Kidney (tissue), 14 donors: Measurements from ENCODE around the gene AKAP6. TPM values are rescaled to one million over a fixed set of nuclear protein-coding genes. Genes with fewer than 3 reads are reported as not detected.

Experiments used
- DNase-seq, 5 donors: peaks; one replicate each; pipeline ENCODE4 v3.0.0-alpha.2; 2013 to 2020
- FAIRE-seq: peaks from 2 replicates; lab custom pipeline; 2012; peaks lifted over from hg19 to GRCh38; lab: Jason Lieb, UNC
- H3K27ac ChIP-seq, 2 donors: one replicate each; pipeline ENCODE4 v1.7.0; 2013; ENCODE audit warnings: low read depth in 2 of 2, low read length in 2 of 2, inconsistent platforms in 1 of 2
- H3K27me3 ChIP-seq: one replicate; pipeline ENCODE4 v1.7.1; 2013; ENCODE audit warnings: low read length, inconsistent platforms; ENCODE audit not compliant: control insufficient read depth, insufficient read depth
- H3K36me3 ChIP-seq, 3 donors: one replicate each; pipeline versions ENCODE4 v1.7.0 to v1.7.1; 2013; ENCODE audit warnings: low read length in 3 of 3, control low read depth in 1 of 3, inconsistent platforms in 1 of 3; ENCODE audit not compliant: insufficient read depth in 3 of 3, control insufficient read depth in 2 of 3
- H3K4me1 ChIP-seq, 3 donors: one replicate each; pipeline versions ENCODE4 v1.7.0 to v1.7.1; 2013; ENCODE audit warnings: low read length in 3 of 3, inconsistent platforms in 1 of 3, low read depth in 1 of 3; ENCODE audit not compliant: control insufficient read depth in 2 of 3, insufficient read depth in 2 of 3
- H3K4me3 ChIP-seq, 3 donors: one replicate each; pipeline versions ENCODE4 v1.7.0 to v1.8.1; 2013; ENCODE audit warnings: low read length in 3 of 3, control low read depth in 1 of 3, inconsistent platforms in 1 of 3
- H3K9ac ChIP-seq, 3 donors: one replicate each; pipeline versions ENCODE4 v1.7.0 to v1.7.1; 2013; ENCODE audit warnings: low read length in 3 of 3, control low read depth in 1 of 3, inconsistent platforms in 1 of 3
- H3K9me3 ChIP-seq, 3 donors: one replicate each; pipeline versions ENCODE4 v1.7.0 to v1.7.1; 2013; ENCODE audit warnings: low read length in 3 of 3, control low read depth in 1 of 3, inconsistent platforms in 1 of 3; ENCODE audit not compliant: control insufficient read depth in 2 of 3, insufficient read depth in 1 of 3
- CTCF ChIP-seq: IDR thresholded peaks from 3 replicates; pipeline ENCODE4 v1.5.1; 2012; ENCODE audit warnings: mild to moderate bottlenecking, moderate library complexity, borderline replicate concordance; ENCODE audit not compliant: insufficient read depth; ENCODE audit errors: extremely low read depth
- intact Hi-C: fragments of 100-400 bp; cut with DNase I; formaldehyde crosslinking; loops from one replicate; pipeline ENCODE4 v1.11.1; 2022
- polyA plus RNA-seq: library from polyadenylated mRNA; stranded (reverse); fragments of 350-450 nt; fragmentation: Illumina TruSeq; extraction: RNeasy Lipid Tissue Mini Kit (QIAGEN cat#74804); gene quantifications from one replicate; pipeline ENCODE4 v1.2.3, GENCODE V29; 2014; ENCODE audit warnings: low read depth, low replicate concordance; ENCODE audit not compliant: insufficient read depth
- total RNA-seq: library from RNA; stranded (reverse); fragmentation: NEBNext Ultra II Directional; extraction: Animal tissue kit (Norgen Biotek cat#: 25700); gene quantifications from one replicate; pipeline ENCODE4 v1.2.1, GENCODE V29; 2021
- donor health status: control.
- donor health status: control.
- donor health status: control.
- donor health status: control.
- donor health status: control.
- donor health status: DM: yes; HTN: yes; CAD: no.
- donor health status: Normal renal cell carcinoma (clear cell type).

Gene AKAP6
- total and polyA plus RNA-seq, 2 donors from 2014 or later = 0.92 to 10.5 TPM

DNA sequence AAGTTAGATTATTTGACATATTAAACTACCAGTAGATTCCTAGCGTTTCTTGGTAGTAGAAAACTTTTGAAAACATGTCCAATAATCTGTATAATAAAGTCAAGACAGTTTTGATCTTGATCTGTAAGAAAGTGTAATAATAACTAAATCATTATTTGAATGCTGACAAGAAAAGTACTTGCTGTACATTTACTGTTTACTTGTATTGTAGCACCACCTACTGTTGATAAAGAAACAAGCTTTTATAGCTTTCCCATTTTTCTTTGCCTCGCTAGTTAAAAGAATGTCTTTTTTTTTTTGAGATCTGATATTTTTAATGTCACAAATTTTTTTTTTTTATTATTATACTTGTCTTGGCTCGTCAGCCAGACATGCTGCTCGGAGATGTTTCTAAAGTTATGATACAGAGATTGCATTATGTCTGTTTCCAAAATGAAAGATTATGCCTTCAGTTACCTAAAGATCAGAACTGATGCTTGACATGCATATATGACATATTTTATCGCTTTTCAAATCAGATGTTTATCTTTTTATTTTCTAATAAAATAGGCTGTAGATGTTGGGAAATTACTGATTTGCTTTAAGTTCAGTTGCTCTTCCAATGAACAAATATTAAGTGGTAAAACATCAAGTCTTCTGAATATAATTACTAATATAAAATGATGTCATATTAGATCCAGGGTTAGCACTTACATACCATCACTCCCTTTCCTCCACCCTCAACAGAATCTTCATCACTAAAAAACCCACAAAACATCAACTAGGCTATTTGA, 140.5 kb downstream of the AKAP6 start:
- Histone ChIP-seq H3K9ac (peak overlapping the region in 1 of 3 donors; percentile 9), H3K27me3 (no peaks in the 10 kb centered on the region), H3K4me3 (no peak overlapping the region), H3K27ac (no peak overlapping the region), H3K36me3 (no peaks in the 10 kb centered on the region), H3K4me1 (peaks cover 2 to 22% (median 13%) of the 10 kb centered on the region in 3 donors), H3K9me3 (no peaks in the 10 kb centered on the region)
- FAIRE-seq (peak; percentile 99), DNase-seq (peak in 2 of 5 donors; percentile 42 to 60)
- peak; percentile 58 for TF ChIP-seq CTCF
- intact Hi-C loops = loop anchor here (10.0 kb wide), 1 partner anchor 205 kb away; no protein-coding TSS in a partner anchor

DNA sequence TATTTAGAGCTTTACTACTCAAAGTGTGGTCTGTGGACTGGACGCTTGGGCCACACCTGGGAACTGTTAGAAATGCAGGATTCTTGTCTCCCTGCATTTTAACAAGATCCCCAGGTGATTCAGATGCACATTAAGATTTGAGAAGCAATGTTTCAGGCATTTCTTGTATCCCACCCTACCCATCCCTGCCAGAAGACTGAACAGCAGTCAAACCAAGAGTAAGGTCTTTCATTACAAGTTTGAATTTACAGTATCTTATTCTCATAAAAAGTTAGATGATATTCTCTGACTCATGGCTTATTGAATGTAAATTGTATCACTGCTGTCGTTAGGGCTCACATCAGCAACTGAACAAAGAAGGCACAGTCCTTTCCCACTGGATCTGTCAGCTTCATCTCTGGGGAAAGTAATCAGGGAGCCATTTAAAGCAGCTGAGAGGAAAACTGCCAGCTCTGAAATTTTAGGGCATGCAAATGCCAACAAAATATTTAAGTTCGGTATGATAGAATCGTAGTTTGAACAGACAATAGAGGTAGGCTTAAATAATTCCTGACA, 141.1 kb downstream of the AKAP6 start:
- FAIRE-seq (no peak), DNase-seq (no peak)
- H3K9ac ChIP-seq = no peak overlapping the region
- no peak for TF ChIP-seq CTCF
- intact Hi-C loops = no loop called here
- no peak overlapping the region for H3K27ac ChIP-seq
- H3K36me3 ChIP-seq = no peaks in the 10 kb centered on the region
- no peak overlapping the region for H3K4me3 ChIP-seq
- no peaks in the 10 kb centered on the region for H3K9me3 ChIP-seq
- H3K27me3 ChIP-seq = no peaks in the 10 kb centered on the region
- H3K4me1 ChIP-seq = peaks cover 2 to 22% (median 13%) of the 10 kb centered on the region in 3 donors

DNA sequence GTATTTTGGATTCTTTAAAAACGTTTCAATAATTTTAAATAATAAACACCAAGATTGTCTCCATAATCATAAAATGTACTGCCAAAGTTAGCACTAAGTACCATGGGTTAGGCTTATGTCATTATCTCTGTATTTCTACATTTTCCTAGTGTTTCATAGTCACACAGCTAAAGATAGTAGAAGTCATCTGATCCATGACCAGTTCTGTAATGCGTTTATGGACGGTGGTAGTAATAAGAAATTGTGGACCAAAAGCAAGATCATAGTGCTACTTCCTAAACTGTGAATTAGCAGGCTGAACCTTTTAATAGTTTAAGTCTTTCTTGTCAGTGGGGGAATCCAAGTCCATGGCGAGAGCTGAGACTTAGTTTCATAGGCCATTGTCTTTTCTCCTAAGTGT, 142.1 kb downstream of the AKAP6 start:
- H3K4me3 ChIP-seq = no peak overlapping the region
- no peak for TF ChIP-seq CTCF
- DNase-seq = no peak
- intact Hi-C loops = no loop called here
- H3K36me3 ChIP-seq = no peaks in the 10 kb centered on the region
- peaks cover 2 to 22% (median 13%) of the 10 kb centered on the region in 3 donors for H3K4me1 ChIP-seq
- H3K27me3 ChIP-seq = no peaks in the 10 kb centered on the region
- H3K9ac ChIP-seq = no peak overlapping the region
- no peak for FAIRE-seq
- no peaks in the 10 kb centered on the region for H3K9me3 ChIP-seq
- no peak overlapping the region for H3K27ac ChIP-seq
